ENCODE results near the gene STK4. TPM values are rescaled to one million over a fixed set of nuclear protein-coding genes. Genes with fewer than 3 reads are reported as not detected.

Gene STK4
- total and polyA plus RNA-seq, 2 of the 8 experiments (the other 6 are each of a cell fraction or from before 2014, with no cell fraction given): 12.0 to 34.3 TPM

DNA sequence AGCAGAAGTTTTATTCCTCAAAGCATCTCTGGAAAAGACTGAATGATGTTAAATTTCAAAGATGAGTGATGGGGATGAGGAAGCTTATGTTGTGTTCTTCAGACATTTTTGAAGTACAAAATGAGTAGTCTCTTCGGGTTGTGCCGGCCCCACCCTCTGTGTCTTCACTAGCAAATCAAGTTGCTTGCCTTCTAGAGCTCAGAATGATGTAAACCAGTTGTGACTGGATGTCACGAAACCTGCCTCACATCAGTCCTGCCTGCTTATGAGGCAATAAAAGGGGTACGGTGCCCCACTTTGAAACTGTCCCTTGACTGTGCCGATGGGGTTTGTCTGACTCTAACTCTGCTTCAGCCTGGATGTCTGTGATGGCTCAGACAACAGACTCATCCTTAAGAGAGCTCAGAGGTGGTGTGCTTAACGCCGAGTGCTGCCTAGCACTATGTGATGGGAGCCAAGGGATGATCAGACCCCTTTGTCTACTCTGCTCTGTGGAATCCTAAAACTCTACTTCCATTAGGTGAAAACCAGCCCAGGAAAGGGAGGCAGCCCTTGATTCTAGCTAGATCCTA, 25.1 kb upstream of the STK4 start:
- no peak overlapping the region for H2BK20ac ChIP-seq (ENCODE audit: low read length)
- H4K8ac ChIP-seq (ENCODE audit: extremely low read depth, insufficient read depth, low read length): no peak overlapping the region
- no peaks in the 10 kb centered on the region for H3K27me3 ChIP-seq (replicated peaks in 1 of 4; ENCODE audit: control insufficient read depth in 3 of 4, extremely low read depth in 1 of 4, insufficient read depth in 3 of 4, low read length in 3 of 4)
- H4K91ac ChIP-seq (replicated peaks; ENCODE audit: insufficient read length, low read length): no peak overlapping the region
- no peak overlapping the region for H2AK5ac ChIP-seq (ENCODE audit: low read depth, low read length)
- H2BK120ac ChIP-seq (replicated peaks; ENCODE audit: low read depth, low read length): no peak overlapping the region
- no peak for FAIRE-seq
- H3K79me1 ChIP-seq (ENCODE audit: low read depth, low read length): peaks cover 2% of the 10 kb centered on the region; the same call in 1 of the 2 replicates
- no peak overlapping the region for H3K4me3 ChIP-seq (ENCODE audit: extremely low read depth in 1 of 4, insufficient read depth in 2 of 4, low read depth in 3 of 4, low read length in 4 of 4)
- H3K9ac ChIP-seq (replicated peaks in 1 of 4; ENCODE audit: extremely low read depth in 1 of 4, low read depth in 3 of 4, low read length in 3 of 4): no peak overlapping the region
- no peak overlapping the region for H3K23ac ChIP-seq (ENCODE audit: insufficient read length)
- H3K4ac ChIP-seq (replicated peaks; ENCODE audit: insufficient read length, low read depth, low read length): no peak overlapping the region
- H3K36me3 ChIP-seq (ENCODE audit: control insufficient read depth in 2 of 4, insufficient read depth in 4 of 4, low read length in 3 of 4): peaks cover 19 to 55% (median 45%) of the 10 kb centered on the region in 4 experiments
- H3K4me2 ChIP-seq (ENCODE audit: insufficient read depth in 1 of 2, low read depth in 2 of 2, low read length in 2 of 2): no peak overlapping the region
- no peak overlapping the region for H3K56ac ChIP-seq (replicated peaks; ENCODE audit: insufficient read length, low read depth, low read length)
- H3K14ac ChIP-seq (ENCODE audit: insufficient read length): no peak overlapping the region
- no peak overlapping the region for H2BK15ac ChIP-seq (ENCODE audit: low read length)
- TF ChIP-seq POLR2A (IDR thresholded peaks at IDR 0.05; ENCODE audit: control extremely low read depth in 1 of 2, low read depth in 2 of 2, low read length in 2 of 2): peak in 1 of 2 experiments; percentile 41; a peak in 1 of 3 replicates
- TF ChIP-seq HDAC6 (IDR thresholded peaks at IDR 0.05; ENCODE audit: low read depth, low read length): no peak
- no peak for TF ChIP-seq KDM4A (IDR thresholded peaks at IDR 0.05; ENCODE audit: low read depth, low read length, severe bottlenecking)
- H3K9me3 ChIP-seq (ENCODE audit: insufficient read depth in 2 of 2, low read depth in 1 of 2, low read length in 1 of 2): no peaks in the 10 kb centered on the region
- ChIA-PET CTCF (ENCODE audit: partially characterized antibody) (interaction anchor here (0.5 to 3.4 kb wide), 5 partner anchors 10 to 155 kb away, joined by 3 to 25 read pairs (median 8); no protein-coding TSS in a partner anchor), POLR2A (ENCODE audit: partially characterized antibody) (interaction anchor here (0.7 to 4.9 kb wide), 11 partner anchors 8 to 39 kb away, joined by 3 to 33 read pairs (median 5); partner anchors contain the start of gene TOMM34)
- DNase-seq (ENCODE audit: low read depth in 1 of 2, low spot score in 2 of 2): no peak
- H4K20me1 ChIP-seq (replicated peaks in 1 of 2; ENCODE audit: control insufficient read depth in 1 of 2, insufficient read depth in 2 of 2, low read length in 2 of 2): peaks cover 7 to 8% of the 10 kb centered on the region in 2 experiments
- H2BK5ac ChIP-seq (ENCODE audit: low read depth, low read length): no peak overlapping the region
- H3K23me2 ChIP-seq (ENCODE audit: low read depth, low read length): no peaks in the 10 kb centered on the region
- H2AFZ ChIP-seq (ENCODE audit: low read length): no peak overlapping the region
- no peak overlapping the region for H3K27ac ChIP-seq (ENCODE audit: low read depth, low read length)
- H3K18ac ChIP-seq (ENCODE audit: extremely low read depth, low read length): no peak overlapping the region
- H3K79me2 ChIP-seq (ENCODE audit: control insufficient read depth in 1 of 2, insufficient read depth in 2 of 2, low read length in 2 of 2): no peaks in the 10 kb centered on the region
- 92% methylated on average over 7 of the region's 7 CpGs; no CpG with 5 or more reads in 1 of the 2 experiments for WGBS, 2 experiments (ENCODE audit: extremely low coverage in 1 of 2, insufficient coverage in 1 of 2, insufficient read length in 1 of 2, insufficient replicate concordance in 2 of 2, low coverage in 1 of 2, low lambda C conversion rate in 2 of 2, missing lambda C conversion rate in 1 of 2)
- no peak overlapping the region for H4K5ac ChIP-seq (ENCODE audit: insufficient read length, low read depth, low read length)
- H2BK12ac ChIP-seq (ENCODE audit: low read depth, low read length): no peak overlapping the region
- H3K4me1 ChIP-seq (replicated peaks in 1 of 4; ENCODE audit: control insufficient read depth in 3 of 4, insufficient read depth in 4 of 4, low read length in 3 of 4): no peaks in the 10 kb centered on the region

All from H1 (cell line).